Stimulated activated CD8-positive, alpha-beta memory T cell treated with anti-CD3 and anti-CD28 coated beads, Interleukin-4, amount 100 ng/mL, for 24 hours (primary cell): ENCODE results near the gene RSAD1.

ENCODE experiments used
- DNase-seq: peaks from one replicate; pipeline ENCODE4 v3.0.0-alpha.2; 2020; ENCODE audit warnings: low read depth

Gene RSAD1

DNA sequence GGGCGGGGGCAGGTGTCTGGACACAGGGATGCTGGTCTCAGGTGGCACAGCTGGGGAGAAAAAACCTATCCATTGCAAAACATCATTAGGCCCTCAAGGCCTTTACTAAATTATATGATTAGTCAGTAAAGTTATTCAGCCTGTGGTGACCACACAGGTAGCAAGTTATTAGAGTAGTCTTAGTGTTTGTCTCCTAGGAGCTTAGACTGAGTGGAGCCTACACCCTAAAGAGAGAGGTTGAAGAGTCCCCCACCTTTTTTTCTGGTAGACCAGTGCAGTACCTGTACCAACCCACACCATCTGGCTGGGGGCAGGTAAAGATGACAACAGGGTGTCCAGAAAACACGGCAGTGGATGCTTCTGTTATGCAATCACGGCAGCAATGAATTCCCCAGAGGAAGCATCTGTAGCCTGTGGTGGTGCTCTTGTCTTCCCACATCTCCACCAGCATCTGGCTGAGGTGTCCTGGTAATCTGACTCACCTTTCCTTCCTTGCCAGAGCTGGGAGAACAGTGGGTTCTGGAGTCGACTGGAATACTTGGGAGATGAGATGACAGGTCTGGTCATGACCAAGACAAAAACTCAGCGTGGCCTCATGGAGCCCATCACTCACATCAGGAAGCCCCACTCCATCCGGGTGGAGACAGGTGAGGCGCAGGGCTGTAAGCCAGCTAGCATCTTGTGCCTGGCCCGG, 40.6 kb downstream of the RSAD1 start:
- no peak for DNase-seq

GRCh38 chr17:50520483-50520882, 41.8 kb downstream of the RSAD1 start:
- DNase-seq: no peak

DNA sequence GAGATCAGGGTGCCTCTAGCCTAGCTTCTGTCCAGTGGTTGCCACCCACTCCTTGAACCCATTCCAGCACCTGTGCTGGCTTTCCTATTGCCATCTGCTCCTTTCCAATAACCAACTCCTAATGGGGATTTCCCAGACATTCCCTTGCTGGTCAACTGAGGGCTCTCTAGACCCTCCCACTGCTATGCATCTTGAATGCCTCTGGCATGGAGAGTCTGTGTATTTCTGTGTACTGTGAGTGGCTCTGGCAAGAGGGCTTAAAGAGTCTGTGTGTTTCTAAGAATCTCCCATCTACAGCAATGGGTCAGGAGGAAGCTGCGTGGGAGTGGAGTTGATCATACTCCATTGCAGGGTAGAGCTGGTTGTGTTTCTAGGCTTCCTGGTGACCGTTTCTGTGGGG, 42.9 kb downstream of the RSAD1 start:
- no peak for DNase-seq

- no peak for DNase-seq
Observed at GRCh38 chr17:50522766-50523165, 44.1 kb downstream of the RSAD1 start.

DNA sequence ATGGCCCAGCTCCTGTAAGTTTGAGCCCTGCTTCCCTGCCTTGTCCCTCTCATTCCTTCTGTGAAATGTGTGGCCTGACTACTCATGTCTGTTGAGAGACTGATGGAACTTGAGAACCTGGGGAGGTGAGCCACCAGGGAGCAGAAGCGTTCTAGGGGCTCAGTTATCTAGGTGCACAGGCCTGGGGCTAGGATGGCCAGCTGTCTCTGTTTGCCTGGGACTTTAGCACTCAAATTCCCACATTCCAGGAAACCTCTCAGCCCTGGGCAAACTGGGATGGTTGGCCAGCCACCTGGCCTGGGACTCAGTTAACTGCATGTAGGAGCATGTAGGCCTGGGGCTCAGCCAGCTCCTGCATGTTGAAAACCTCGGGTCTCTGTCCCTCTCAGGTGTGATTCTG, 44.5 kb downstream of the RSAD1 start:
- no peak for DNase-seq

DNA sequence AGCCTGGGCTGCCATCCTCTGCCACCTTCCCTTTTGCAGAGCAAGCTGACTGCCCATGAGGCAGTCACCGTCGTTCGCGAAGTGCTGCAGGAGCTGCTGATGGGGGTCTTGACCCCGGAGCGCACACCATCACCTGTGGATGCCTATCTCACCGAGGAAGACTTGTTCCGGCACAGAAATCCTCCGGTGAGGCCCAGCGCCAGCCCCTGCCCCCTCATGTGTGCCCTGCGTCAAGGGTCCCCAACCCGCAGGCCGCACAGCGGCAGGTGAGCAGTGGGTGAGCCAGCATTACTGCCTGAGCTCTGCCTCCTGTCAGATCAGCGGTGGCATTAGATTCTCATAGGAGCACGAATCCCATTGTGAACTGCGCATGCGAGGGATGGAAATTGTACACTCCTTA, 46.2 kb downstream of the RSAD1 start:
- DNase-seq: no peak

DNA sequence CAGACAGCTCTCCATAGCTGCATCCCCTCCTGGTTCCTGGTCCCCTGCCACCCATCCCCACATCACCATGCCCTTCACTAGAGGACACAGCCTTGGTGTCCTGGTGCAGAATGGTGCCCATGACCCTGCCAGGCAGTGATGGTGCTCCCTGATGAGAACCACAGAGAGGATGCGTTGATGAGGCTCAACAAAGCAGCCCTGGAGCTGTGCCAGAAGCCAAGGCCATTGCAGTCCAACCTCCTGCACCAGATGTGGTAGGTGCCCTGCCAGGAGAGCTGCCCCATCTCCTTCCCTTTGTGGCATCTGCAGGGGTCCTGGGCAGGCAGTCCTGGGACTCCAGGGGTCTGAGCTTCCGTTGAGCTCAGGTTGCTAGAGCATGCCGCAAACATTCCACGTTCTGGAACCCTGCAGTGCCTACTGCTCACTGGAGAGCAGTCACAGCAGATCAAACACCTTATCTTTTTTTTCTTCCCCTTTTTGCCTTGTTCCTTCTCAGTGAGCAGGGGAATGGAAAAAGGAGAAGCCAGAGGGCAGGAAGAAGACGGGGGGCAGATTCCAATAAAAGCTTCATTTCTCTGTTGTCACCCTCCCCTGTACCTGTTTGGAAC, 48.6 kb downstream of the RSAD1 start:
- no peak for DNase-seq

DNA sequence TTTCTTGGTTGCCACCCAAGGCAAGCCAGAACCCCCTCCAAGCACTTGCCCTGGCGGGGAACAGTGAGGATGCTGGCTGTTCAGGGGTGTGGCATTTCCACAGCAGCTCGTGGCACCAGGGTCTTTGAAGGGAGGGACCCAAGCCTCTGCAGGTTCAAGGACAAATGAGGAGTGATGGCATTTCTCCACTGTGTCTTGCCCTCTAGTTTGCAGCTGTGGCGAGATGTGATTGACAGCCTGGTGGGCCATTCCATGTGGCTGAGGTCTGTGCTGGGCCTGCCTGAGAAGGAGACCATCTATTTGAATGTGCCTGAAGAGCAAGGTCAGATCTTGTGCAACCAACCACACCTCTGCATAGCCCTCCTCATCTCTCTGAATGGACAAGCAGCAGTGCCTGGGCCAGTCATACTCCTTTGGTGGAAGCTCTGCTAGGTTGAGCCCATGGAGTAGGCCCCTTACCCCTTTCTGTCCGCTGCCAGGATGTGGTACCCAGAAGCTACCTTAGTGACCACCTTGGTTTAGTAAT, 49.4 kb downstream of the RSAD1 start:
- no peak for DNase-seq

- DNase-seq: no peak
Observed at GRCh38 chr17:50529849-50530248, 51.2 kb downstream of the RSAD1 start.

GRCh38 chr17:50531428-50532025, 52.9 kb downstream of the RSAD1 start:
- DNase-seq: no peak

DNA sequence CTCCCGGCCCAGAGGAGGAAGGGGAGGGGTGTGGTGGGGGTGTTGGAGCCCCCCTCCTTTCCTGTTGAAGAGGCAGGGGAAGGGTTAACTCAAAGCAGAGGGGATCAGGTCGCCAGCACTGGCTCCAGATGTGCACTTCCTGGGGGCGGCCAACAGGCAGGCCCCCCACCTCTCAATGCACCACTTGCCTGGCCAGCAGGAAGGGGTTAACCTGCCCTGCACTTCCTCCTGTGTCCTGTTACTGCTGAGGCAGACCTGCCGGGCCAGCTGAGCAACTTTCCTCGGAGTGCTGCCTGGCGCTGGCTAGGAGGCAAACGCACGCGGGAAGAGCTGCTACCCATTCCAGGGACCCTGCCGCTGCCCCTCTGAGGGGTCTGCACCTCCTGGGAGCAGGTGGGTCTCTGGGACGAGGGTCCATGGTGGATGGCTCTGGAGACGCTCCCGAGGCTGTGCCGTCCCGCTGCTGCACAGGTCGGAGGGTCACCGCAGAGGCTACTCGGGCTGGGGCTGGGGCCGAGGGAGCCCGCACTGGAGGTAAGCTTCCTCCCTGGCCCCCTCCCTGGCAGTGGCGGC, 53.9 kb downstream of the RSAD1 start, which contains the start of gene EPN3:
Gene EPN3, plus strand, starts transcription at position 284 of the 573 bp plus-strand sequence. CDS start 3,822 bp downstream, outside the sequence.
- DNase-seq: no peak

DNA sequence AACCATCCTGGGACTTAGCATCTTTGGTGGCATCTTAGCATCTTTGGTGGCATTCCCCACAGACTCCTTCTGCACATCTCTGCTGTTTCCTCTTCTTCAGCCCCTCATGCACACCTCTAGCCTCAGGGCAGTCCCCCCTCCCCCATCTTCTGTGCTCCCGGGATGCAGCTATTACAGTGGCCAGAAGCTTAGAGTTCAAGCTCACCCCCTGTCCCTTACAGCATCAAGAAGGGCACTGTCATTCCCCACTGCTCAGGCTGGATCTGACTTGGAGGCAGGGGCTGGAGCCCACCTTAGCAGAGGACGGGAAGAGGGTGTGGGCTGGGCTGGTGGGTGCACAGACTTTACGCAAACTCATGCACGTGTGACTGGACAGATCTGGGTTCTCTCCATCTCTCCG, 54.5 kb downstream of the RSAD1 start:
- DNase-seq: no peak

DNA sequence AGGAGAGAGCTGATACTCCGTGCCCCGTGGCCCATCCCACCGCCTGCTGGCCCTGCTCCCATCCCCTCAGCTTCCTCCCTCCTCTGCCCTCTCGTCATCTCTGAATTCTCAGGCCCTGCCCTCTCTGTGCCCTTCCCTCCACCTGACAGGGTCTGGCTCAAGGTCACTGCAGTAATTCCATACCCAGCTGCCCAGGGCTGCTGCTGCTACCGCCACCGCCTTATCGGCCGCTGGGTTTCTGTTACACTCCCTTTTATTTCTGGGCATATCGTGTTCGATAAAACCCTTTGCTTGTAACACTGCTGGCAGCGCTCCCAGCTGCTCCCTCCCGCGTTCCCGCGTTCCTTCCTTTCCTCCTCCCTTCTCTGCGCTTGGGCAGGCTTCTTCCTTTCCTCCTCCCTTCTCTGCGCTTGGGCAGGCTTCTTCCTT, 55.1 kb downstream of the RSAD1 start:
- no peak for DNase-seq

DNA sequence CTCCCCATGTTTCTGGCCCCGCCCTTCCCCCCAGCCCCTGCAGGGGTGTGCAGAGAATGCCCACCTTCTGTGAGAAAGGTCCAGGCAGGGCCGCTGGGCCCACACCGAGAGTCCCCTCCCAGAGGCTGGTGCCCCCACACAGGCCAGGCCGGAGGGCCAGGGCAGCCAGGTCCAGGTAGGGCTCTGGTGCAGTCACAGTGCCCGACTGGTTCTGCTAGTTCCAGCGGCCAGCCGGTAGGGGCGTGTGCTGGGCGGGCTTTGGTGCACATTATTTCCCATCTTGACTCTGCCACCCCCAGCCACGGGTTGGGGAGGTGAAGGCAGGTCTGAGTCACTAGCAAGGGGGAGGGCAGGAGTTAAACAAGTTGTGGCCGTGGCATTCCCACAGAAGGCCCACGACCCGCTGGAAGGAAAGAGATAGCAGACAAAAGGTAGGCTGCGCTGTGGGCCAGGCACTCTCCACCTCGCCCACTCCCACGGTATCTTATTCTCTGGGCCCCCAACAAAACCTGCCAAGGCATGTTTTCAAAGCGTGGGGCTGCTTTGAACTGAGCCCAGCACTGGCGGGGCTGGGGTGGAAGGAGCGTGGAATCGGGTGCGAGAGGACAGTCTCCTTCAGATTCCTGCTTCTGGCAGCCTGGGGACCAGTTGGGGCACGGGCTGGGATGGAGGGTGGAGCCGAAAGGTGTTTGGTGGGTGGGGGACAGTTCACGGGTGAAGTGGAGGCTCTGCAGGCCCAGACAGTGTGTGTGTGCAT, 55.7 kb downstream of the RSAD1 start:
- DNase-seq: no peak

- DNase-seq: no peak
Observed at GRCh38 chr17:50534979-50535326, 56.3 kb downstream of the RSAD1 start.

DNA sequence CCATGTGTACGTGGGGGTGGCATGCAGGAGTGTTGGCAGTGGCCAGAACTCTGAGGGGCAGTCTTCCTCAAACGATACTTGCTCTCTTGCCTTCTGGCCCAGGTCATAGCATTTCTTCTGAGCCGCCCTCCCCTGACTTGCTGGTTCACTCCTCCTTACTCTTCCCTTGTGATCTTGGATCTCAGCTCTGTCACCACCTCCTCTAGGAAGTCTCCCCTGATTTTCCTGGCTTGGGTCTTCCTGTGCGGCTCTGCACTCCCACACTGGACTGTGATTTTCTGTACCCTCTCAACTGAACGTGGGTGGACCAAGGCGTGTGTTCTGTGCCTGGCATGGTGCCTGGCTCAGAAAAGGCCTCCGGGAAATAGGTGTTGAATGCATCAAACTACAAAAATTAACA, 56.7 kb downstream of the RSAD1 start:
- DNase-seq: no peak
